OCI-LY1 (cell line): Measurements from ENCODE around the gene AGPAT3.

Experiments used
- H2AFZ ChIP-seq: fragments of 200-600 bp; sonication (generic), shearing (Covaris generic); 2 replicates; pipeline ENCODE4 v1.6.0; 2014; ENCODE audit warnings: antibody characterized with exemption, mild to moderate bottlenecking, low read length
- H3F3A ChIP-seq: fragments of 200-600 bp; sonication (generic), shearing (Covaris generic); 2 replicates; pipeline ENCODE4 v1.6.0; 2014; ENCODE audit warnings: mild to moderate bottlenecking, antibody characterized with exemption, low read length, moderate library complexity; ENCODE audit not compliant: insufficient read depth
- H3K27ac ChIP-seq: fragments of 200-600 bp; sonication (generic); 2 replicates; pipeline ENCODE4 v1.5.1; 2014; ENCODE audit warnings: low read length, mixed run types, mild to moderate bottlenecking, low read depth; ENCODE audit not compliant: poor library complexity, severe bottlenecking
- H3K27me3 ChIP-seq: fragments of 200-600 bp; sonication (generic); 2 replicates; pipeline ENCODE4 v1.6.0; 2014; ENCODE audit warnings: antibody characterized with exemption, mild to moderate bottlenecking, low read length, moderate library complexity; ENCODE audit not compliant: insufficient read depth
- H3K36me3 ChIP-seq: fragments of 200-600 bp; sonication (generic); 2 replicates; pipeline ENCODE4 v1.6.1; 2014; ENCODE audit warnings: mild to moderate bottlenecking, antibody characterized with exemption, low read length, moderate library complexity, mixed read lengths; ENCODE audit not compliant: insufficient read depth
- H3K4me1 ChIP-seq: fragments of 200-600 bp; sonication (generic); 2 replicates; pipeline ENCODE4 v1.5.1; 2014; ENCODE audit warnings: mild to moderate bottlenecking, low read length, moderate library complexity; ENCODE audit not compliant: insufficient read depth, severe bottlenecking
- H3K4me2 ChIP-seq: fragments of 200-600 bp; sonication (generic), shearing (Covaris generic); 2 replicates; pipeline ENCODE4 v1.6.1; 2014; ENCODE audit warnings: low read length
- H3K4me3 ChIP-seq: fragments of 200-600 bp; sonication (generic); 2 replicates; pipeline ENCODE4 v1.5.1; 2014; ENCODE audit warnings: low read length, low read depth, mild to moderate bottlenecking, mixed read lengths; ENCODE audit not compliant: poor library complexity, severe bottlenecking
- H3K79me2 ChIP-seq: fragments of 200-600 bp; shearing (Covaris generic); 2 replicates; pipeline ENCODE4 v1.6.1; 2016; ENCODE audit warnings: mixed run types, low read length, mixed read lengths; ENCODE audit not compliant: insufficient read depth
- H3K9ac ChIP-seq: fragments of 200-600 bp; sonication (generic), shearing (Covaris generic); 2 replicates; pipeline ENCODE4 v1.6.1; 2014; ENCODE audit warnings: mild to moderate bottlenecking, low read length, mixed read lengths
- H3K9me2 ChIP-seq: fragments of 200-600 bp; sonication (generic), shearing (Covaris generic); 2 replicates; pipeline ENCODE4 v1.6.1; 2014; ENCODE audit warnings: low read depth, mild to moderate bottlenecking, low read length, mixed read lengths
- H3K9me3 ChIP-seq: fragments of 200-600 bp; shearing (Covaris generic); 2 replicates; pipeline ENCODE4 v1.6.1; 2014; ENCODE audit warnings: low read length, mixed read lengths
- H4K20me1 ChIP-seq: fragments of 200-600 bp; sonication (generic), shearing (Covaris generic); 2 replicates; pipeline ENCODE4 v1.6.0; 2016; ENCODE audit warnings: mild to moderate bottlenecking, low read length; ENCODE audit not compliant: insufficient read depth
- EZH2 ChIP-seq: fragments of 200-600 bp; sonication (generic), shearing (Covaris generic); IDR thresholded peaks from 2 replicates; pipeline ENCODE4 v1.8.0; 2017; ENCODE audit warnings: borderline replicate concordance, mixed run types, mild to moderate bottlenecking, antibody characterized with exemption, low read length, moderate library complexity, mixed read lengths
- TF ChIP-seq, protein P1 (sequence below): fragments of 200-600 bp; sonication (generic), shearing (Covaris generic); IDR thresholded peaks from 2 replicates; pipeline ENCODE4 v1.5.1; 2017; ENCODE audit warnings: mild to moderate bottlenecking, antibody characterized with exemption, low read length, moderate library complexity, mixed read lengths

Gene AGPAT3

GRCh38 chr21:43899307-43900077 lies 34.5 kb downstream of the AGPAT3 start:
- no peaks in the 10 kb centered on the region for H4K20me1 ChIP-seq

DNA sequence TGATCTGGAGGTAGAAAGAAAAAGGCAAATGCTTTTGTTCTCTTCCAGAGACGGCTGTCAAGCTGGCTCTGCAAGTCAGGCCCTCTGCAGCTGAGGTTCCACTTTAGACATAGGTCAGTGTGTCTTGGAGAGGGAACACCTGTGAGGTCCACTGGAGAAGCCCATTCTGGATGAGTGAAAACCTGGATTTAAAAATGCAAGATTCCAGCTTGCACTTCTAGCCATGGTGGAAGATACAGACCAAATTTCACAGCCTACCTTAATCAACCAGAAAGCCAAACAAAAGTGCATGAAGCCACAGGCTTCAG lies 35.0 kb downstream of the AGPAT3 start:
- no peak overlapping the region for H3K4me3 ChIP-seq
- no peak overlapping the region for H3K9ac ChIP-seq
- no peak overlapping the region for H3K27ac ChIP-seq
- H3K36me3 ChIP-seq = peaks cover 25% of the 10 kb centered on the region
- H3K79me2 ChIP-seq = 0 out of 2 replicates have a peak, but pooled peaks cover 3% of the 10 kb centered on the region
- no peaks in the 10 kb centered on the region for H3K4me1 ChIP-seq
- no peak overlapping the region for H2AFZ ChIP-seq
- TF ChIP-seq, protein P1, sequence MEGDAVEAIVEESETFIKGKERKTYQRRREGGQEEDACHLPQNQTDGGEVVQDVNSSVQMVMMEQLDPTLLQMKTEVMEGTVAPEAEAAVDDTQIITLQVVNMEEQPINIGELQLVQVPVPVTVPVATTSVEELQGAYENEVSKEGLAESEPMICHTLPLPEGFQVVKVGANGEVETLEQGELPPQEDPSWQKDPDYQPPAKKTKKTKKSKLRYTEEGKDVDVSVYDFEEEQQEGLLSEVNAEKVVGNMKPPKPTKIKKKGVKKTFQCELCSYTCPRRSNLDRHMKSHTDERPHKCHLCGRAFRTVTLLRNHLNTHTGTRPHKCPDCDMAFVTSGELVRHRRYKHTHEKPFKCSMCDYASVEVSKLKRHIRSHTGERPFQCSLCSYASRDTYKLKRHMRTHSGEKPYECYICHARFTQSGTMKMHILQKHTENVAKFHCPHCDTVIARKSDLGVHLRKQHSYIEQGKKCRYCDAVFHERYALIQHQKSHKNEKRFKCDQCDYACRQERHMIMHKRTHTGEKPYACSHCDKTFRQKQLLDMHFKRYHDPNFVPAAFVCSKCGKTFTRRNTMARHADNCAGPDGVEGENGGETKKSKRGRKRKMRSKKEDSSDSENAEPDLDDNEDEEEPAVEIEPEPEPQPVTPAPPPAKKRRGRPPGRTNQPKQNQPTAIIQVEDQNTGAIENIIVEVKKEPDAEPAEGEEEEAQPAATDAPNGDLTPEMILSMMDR = no peak
- no peak for TF ChIP-seq EZH2
- no peak overlapping the region for H3K4me2 ChIP-seq
- H3K27me3 ChIP-seq = no peaks in the 10 kb centered on the region
- no peaks in the 10 kb centered on the region for H3K9me2 ChIP-seq
- H3F3A ChIP-seq = no peaks in the 10 kb centered on the region; the same call in 1 of the 2 replicates
- H4K20me1 ChIP-seq = no peaks in the 10 kb centered on the region
- H3K9me3 ChIP-seq = no peaks in the 10 kb centered on the region

More at GRCh38 chr21:43899307-43900077, 34.5 kb downstream of the AGPAT3 start:
- no peak overlapping the region for H3K27ac ChIP-seq
- H3K9me3 ChIP-seq = no peaks in the 10 kb centered on the region
- no peaks in the 10 kb centered on the region for H3K27me3 ChIP-seq
- no peaks in the 10 kb centered on the region; the same call in 1 of the 2 replicates for H3F3A ChIP-seq
- no peaks in the 10 kb centered on the region for H3K9me2 ChIP-seq
- peaks cover 2% of the 10 kb centered on the region for H3K4me1 ChIP-seq
- H3K9ac ChIP-seq = no peak overlapping the region
- H2AFZ ChIP-seq = no peak overlapping the region
- 0 out of 2 replicates have a peak, but pooled peaks cover 6% of the 10 kb centered on the region for H3K79me2 ChIP-seq
- TF ChIP-seq, protein P1 = no peak
- TF ChIP-seq EZH2 = no peak
- H3K4me2 ChIP-seq = no peak overlapping the region
- H3K36me3 ChIP-seq = peaks cover 25% of the 10 kb centered on the region
- no peak overlapping the region for H3K4me3 ChIP-seq

DNA sequence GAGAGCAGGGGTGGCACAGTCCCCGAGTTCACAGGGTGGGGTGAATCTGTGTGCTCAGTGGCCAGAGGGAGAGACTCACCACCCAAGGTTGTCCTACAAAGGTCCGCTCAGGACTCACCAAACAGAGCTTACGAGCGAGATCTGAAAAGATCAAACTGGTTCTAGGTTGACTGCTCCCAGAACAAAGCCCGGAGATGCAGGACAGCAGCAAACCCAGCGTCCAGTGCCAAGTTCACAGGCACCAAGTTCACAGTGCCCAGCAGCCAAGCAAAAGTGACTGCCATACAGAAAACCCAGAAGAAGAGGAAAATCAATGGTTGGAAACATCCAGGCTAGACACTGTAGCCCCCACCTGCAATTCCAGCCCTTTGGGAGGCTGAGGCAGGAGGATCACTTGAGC lies 35.7 kb downstream of the AGPAT3 start:
- no peak overlapping the region for H3K4me3 ChIP-seq
- H4K20me1 ChIP-seq = no peaks in the 10 kb centered on the region
- H3K36me3 ChIP-seq = peaks cover 25% of the 10 kb centered on the region
- TF ChIP-seq, protein P1 = no peak
- no peak for TF ChIP-seq EZH2
- H3K4me1 ChIP-seq = no peaks in the 10 kb centered on the region
- no peaks in the 10 kb centered on the region for H3K9me2 ChIP-seq
- H3K9ac ChIP-seq = no peak overlapping the region
- H3K27ac ChIP-seq = no peak overlapping the region
- H3K9me3 ChIP-seq = no peaks in the 10 kb centered on the region
- no peaks in the 10 kb centered on the region; the same call in 1 of the 2 replicates for H3F3A ChIP-seq
- no peaks in the 10 kb centered on the region for H3K27me3 ChIP-seq
- no peak overlapping the region for H3K4me2 ChIP-seq
- no peak overlapping the region for H2AFZ ChIP-seq
- H3K79me2 ChIP-seq = 0 out of 2 replicates have a peak, but pooled peaks cover 3% of the 10 kb centered on the region
